GM18511 (cell line): ENCODE measurements around the gene ERI3.

Source experiments
- ATAC-seq: cut with Tn5 transposase; IDR thresholded peaks from one replicate; pipeline ENCODE4 v1.9.1; 2021; ENCODE audit warnings: mild to moderate bottlenecking, moderate library complexity; ENCODE audit not compliant: unreplicated experiment

The ERI3 gene

DNA sequence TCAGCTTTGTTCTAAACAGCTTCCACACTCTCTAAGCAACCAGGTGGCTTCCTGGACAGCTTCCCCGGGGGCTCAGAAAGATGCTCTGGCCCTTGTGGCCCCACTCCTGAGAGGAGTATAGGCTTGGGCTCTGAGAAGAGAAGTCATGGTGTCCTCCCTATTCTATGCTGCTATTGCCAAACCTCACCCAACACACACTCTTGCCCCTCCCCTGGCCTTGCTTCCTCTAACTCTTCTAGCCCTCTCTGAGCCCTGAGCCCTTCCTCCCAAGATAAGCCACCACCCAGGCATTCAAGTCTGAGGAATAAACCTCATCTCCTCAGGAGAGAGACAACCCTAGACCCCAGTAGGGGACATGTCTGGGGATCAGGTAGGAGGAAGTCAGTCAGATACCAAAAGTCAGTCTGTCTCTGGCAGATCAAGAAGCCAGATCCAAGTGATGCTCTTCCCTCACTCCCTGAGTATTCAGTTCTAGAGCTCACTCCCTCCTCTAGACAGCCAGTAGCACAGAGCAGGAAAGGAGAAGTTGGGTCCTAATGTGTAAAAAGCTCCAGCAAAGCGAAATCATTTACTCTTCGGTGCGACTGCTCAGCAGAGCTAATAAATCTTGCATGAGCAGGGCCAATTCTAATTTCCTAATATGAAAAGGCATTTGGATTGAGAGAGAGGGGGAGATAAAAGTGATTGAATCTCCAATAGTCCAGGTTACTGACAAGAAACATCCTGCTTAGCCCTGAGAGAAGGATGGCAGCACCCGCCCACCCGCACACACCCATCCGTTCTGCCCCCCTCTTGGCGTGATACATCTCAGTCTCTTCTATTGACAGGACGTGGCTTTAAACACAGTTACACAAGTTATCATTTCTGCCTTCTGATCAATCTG lies 91.2 kb downstream of the ERI3 start:
- no peak for ATAC-seq

- ATAC-seq = no peak
Observed at GRCh38 chr1:44262816-44263567, 92.1 kb downstream of the ERI3 start.

- ATAC-seq = no peak
Observed at GRCh38 chr1:44262414-44262813, 92.6 kb downstream of the ERI3 start.

DNA sequence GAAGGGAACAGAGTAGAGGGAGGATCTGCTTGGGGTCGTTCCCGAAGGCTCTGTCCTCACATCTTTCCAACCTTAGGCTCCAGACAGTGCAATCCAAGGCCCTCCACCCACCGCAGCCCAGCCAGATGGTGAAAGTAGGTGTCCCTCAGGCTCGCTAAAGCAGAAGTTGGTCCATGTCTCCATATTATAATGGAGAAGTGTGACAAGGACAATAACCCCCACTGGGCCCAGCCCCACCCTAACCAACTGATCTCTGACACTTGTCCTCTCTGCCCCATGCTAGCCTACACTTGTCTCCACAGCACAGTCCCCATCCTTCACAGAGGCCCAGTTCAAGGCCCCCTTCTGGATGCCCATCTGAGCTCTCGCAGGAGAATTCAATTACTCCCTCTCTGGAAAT lies 93.1 kb downstream of the ERI3 start:
- ATAC-seq = no peak

- ATAC-seq = no peak
Observed at GRCh38 chr1:44261171-44261817, 93.8 kb downstream of the ERI3 start.

GRCh38 chr1:44260792-44261170 lies 94.3 kb downstream of the ERI3 start:
- ATAC-seq = no peak

DNA sequence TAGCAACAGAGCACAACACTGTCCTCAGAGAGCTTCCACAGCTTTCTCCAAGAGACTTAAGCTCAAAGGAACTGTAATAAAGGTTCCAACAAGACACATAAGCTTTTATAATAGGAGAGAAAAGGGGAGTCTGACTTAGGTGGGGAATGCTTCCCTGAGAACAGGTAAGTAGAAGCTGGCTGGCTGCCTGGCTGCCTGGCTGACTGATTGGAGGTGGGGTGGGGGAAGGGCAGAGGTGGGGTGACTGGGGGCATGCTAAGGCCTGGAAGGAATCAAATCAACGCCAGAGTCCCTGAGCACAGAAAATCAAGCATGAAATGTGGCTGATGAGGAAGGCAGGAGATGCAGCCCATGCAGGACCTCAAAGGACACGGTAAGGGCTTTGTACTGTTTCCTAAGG lies 96.0 kb downstream of the ERI3 start:
- no peak for ATAC-seq

DNA sequence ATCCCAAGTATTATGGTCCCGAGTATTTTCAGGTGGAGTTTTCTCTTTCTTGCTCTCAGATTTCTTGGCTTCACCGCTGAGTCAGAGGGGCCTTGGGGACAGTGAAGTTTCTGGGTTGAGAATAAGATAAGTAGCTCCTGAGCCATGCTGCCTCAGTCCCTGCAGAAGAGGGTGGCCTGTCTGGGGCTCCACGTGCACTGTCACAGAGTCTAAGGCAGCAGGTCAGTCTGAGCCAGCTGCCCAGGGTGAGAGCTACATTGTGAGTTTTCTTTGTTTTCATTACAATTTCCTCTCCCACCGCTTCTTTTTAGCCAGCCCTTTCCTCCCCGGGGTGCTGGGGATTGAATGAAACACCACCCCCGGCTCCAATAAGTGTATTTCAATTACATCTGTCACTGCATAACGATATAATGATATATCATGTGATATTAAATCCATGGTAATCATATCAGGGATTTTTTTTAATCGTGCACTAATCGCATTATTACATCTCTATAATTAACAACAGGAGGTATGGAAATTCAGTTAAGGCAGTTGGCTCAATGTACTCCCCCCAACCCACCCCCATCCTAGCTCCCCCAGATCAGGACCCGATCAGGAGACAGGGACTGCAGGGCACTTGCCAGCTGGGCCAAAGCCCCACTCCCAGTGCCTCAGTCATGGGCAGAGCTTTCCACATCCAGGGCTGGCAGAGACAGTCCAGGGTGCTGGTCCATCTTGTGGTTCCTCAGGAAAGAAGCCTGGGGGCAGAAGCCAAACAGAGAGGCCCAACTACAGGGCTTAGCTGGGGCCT lies 98.1 kb downstream of the ERI3 start:
- no peak for ATAC-seq

- no peak for ATAC-seq
Observed at GRCh38 chr1:44254392-44254910, 100.6 kb downstream of the ERI3 start.

DNA sequence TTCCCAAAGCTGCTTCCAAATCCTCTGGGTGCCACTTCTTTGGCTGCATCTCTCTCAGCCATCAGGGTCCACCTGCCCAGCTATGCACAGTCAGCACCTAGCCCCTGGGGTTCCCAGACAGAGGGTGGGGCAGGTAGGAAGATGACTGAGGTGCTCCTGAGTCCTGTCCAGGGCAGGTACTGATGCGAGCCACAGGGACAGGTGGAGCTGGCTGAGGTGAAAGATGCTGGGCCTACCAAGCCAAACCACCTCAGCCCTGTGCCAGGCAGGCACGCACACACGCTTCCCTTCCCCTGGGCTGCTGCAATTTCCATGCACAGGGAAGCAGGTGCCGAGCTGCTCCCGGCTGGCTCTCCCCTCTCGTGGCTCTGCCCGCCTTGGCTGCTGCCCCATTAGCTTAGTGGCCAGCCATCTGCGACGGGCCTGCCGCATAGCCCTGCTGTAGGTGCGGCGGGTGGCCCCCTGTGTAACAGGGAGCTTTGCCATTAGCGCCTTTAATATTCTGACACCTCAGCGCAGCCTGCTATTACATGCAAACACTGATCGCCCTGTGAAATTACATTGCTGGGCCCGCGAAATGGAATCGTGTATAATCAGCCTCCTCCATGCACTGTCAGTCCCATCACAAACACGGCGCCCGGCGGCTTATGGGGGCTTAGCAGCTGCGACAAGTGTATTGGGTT lies 102.9 kb downstream of the ERI3 start:
- no peak for ATAC-seq

DNA sequence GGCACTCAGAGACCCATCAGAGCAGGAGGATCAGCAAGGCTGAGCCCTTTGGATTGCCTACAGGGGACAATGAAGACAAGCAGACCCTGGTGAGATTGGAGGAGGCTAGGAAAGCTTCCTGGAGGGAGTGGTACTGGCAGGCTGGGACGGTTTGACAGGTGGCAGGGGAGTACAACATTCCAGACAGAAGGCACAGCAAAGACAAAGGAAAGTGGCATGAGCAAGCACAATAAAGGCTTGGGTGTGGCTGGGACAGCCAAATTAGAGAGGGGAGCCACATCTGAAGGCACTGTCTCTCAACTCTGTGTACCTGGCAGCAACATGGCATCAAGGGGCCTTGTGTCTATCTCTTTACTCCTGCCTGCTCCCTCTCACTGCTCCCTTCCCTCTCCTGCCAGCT lies 103.6 kb downstream of the ERI3 start:
- no peak for ATAC-seq

- no peak for ATAC-seq
Observed at GRCh38 chr1:44250068-44250781, 104.8 kb downstream of the ERI3 start.

- no peak for ATAC-seq
Observed at GRCh38 chr1:44249543-44249942, 105.5 kb downstream of the ERI3 start.

DNA sequence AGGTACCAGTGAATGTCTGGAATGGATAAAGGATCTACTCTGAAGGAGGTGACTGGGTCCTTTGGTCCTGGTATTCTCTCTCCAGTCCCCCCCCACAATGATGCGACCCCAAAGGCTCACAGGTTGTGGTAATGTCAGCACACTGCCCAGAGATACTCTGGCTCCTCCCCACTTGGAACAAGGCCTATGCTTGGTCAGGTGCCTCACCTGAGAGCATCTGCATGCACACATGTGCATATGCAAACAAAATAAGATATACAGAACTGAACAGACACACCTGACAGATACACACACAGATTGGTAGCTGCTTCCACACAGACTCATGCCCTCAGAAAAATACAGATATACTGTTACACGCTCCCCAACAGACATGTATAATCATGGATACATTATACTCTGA lies 108.3 kb downstream of the ERI3 start:
- ATAC-seq = no peak

GRCh38 chr1:44244986-44245385 lies 110.1 kb downstream of the ERI3 start:
- ATAC-seq = no peak

GRCh38 chr1:44243782-44244495 lies 111.1 kb downstream of the ERI3 start:
- no peak for ATAC-seq

DNA sequence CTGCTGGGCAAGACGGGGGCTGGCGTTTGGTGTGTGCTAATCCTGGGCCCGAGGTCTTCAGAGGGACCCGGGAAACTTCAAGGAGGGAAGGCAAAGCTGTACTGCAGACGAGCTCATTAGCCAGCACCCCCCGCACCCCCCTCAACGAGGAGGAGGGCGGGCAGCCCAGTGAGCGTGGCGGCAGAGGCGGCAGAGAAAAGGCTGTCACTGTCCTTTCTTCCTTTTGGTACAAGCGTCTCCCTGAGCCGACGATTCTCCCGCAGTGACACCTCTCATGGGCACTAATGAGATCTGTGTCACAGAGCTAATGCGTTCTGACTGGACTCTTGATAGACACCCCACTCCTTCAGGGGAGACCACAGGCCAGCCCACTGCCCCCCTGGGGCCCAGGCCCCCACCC lies 112.3 kb downstream of the ERI3 start:
- ATAC-seq = no peak

DNA sequence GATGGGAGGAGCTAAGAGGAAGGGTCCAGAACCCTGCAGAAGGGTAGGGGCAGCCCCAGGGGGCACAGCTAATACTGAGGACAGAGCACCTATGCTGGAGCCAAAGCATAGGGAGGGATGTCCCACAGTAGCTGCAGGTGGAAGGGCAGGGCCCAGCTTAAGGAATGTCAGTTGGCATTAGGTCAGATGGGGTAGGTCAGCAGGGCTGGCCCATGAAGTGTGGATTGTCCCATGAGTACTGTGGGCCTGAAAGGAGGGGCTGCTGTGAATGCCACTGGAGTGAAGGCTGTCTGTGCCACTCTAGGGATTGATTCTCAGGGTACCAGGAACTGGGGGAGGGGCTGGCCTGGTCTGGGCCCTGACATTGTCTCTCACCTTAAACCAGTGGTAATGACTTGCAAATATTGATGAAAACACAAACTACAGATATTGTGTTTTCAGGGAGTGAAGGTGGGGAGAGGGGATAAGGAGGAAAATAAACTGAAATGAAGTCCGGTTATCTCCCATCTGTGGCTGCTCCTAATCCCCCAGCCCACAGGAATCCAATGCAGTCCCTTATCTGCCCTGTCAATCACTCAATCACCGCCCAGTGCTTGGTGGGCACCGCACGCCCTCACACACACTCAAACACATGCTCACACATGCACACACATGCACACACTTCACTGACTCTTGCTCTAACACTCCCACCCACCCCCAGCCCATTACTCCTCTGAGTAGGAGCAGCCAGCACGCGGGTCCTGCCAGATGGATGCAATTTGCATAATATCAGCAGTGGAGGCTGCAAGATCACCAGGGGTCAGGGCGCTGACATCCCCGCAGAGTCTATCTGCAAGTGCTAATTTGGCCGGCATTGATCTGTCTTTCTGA lies 114.0 kb downstream of the ERI3 start:
- ATAC-seq = no peak
